Cardiac septum (tissue), 1 donor: ENCODE results near the gene ZNF785. TPM values are rescaled to one million over a fixed set of nuclear protein-coding genes. Genes with fewer than 3 reads are reported as not detected.

Experiments
- DNase-seq: peaks from one replicate; pipeline ENCODE4 v3.0.0-alpha.2; 2020; ENCODE audit warnings: low spot score
- intact Hi-C: fragments of 100-400 bp; cut with DNase I; formaldehyde crosslinking; loops from one replicate; pipeline ENCODE4 v1.14.0; 2022
- total RNA-seq: library from RNA; stranded (reverse); fragmentation: NEBNext Ultra II Directional; extraction: Animal tissue kit (Norgen Biotek cat#: 25700); gene quantifications from one replicate; pipeline ENCODE4 v1.2.1, GENCODE V29; 2021
- donor health status: DM: no; HTN: no; CAD: no.

ZNF785 gene
- total RNA-seq, 1 donor from 2014 or later: 6.7 TPM

- intact Hi-C loops: no loop called here
Observed at GRCh38 chr16:30569281-30569680, 16.2 kb downstream of the ZNF785 start.

GRCh38 chr16:30567991-30568638 is 17.4 kb downstream of the ZNF785 start:
- DNase-seq: no peak
- intact Hi-C loops: no loop called here

More at GRCh38 chr16:30569281-30569680, 16.2 kb downstream of the ZNF785 start:
- DNase-seq: no peak

- intact Hi-C loops: no loop called here
- DNase-seq: no peak
Observed at GRCh38 chr16:30567160-30567990, 18.1 kb downstream of the ZNF785 start.

- DNase-seq: no peak
- intact Hi-C loops: no loop called here
Observed at GRCh38 chr16:30566531-30566930, 19.0 kb downstream of the ZNF785 start.

GRCh38 chr16:30565984-30566383 is 19.5 kb downstream of the ZNF785 start:
- no peak for DNase-seq
- intact Hi-C loops: no loop called here

GRCh38 chr16:30565526-30565925 is 20.0 kb downstream of the ZNF785 start:
- no peak for DNase-seq
- intact Hi-C loops: no loop called here

GRCh38 chr16:30562021-30562420 is 23.5 kb downstream of the ZNF785 start:
- no peak for DNase-seq
- intact Hi-C loops: no loop called here

GRCh38 chr16:30561089-30561816 is 24.2 kb downstream of the ZNF785 start:
- DNase-seq: peak; percentile 80
- intact Hi-C loops: no loop called here

GRCh38 chr16:30559690-30560089 is 25.8 kb downstream of the ZNF785 start:
- no peak for DNase-seq
- intact Hi-C loops: loop anchor here (2.0 kb wide), 1 partner anchor 69 kb away; no protein-coding TSS in a partner anchor

- no peak for DNase-seq
- intact Hi-C loops: loop anchor here (1.0 to 2.0 kb wide), 3 partner anchors 12 to 70 kb away; partner anchors contain the start of gene ZNF688
Observed at GRCh38 chr16:30558789-30559377, 26.6 kb downstream of the ZNF785 start.

GRCh38 chr16:30557957-30558788 is 27.3 kb downstream of the ZNF785 start, which contains the start of gene ZNF764:
Gene ZNF764 (minus strand): TSS chr16:30558374. CDS start chr16:30558182, 192 bp downstream.
- DNase-seq: peak; percentile 100
- intact Hi-C loops: loop anchor here (1.0 to 2.0 kb wide), 3 partner anchors 13 to 71 kb away; partner anchors contain the start of gene ZNF688

GRCh38 chr16:30557707-30557956 is 27.9 kb downstream of the ZNF785 start:
- no peak for DNase-seq
- intact Hi-C loops: no loop called here

GRCh38 chr16:30556125-30556473 is 29.4 kb downstream of the ZNF785 start:
- no peak for DNase-seq
- intact Hi-C loops: no loop called here

GRCh38 chr16:30555315-30556124 is 30.0 kb downstream of the ZNF785 start:
- intact Hi-C loops: no loop called here

GRCh38 chr16:30554557-30555314 is 30.8 kb downstream of the ZNF785 start:
- intact Hi-C loops: no loop called here
- DNase-seq: no peak

More at GRCh38 chr16:30555315-30556124, 30.0 kb downstream of the ZNF785 start:
- no peak for DNase-seq

GRCh38 chr16:30553393-30553899 is 32.1 kb downstream of the ZNF785 start:
- intact Hi-C loops: no loop called here
- DNase-seq: no peak

- DNase-seq: no peak
- intact Hi-C loops: no loop called here
Observed at GRCh38 chr16:30552956-30553355, 32.5 kb downstream of the ZNF785 start.
